Fibroblast of mammary gland (primary cell): ENCODE results near the gene VIPR2.

Source experiments
- DNase-seq: peaks from one replicate; pipeline ENCODE4 v3.0.0-alpha.2; 2010; ENCODE audit warnings: low read depth
- H3K4me3 ChIP-seq: 2 replicates; pipeline ENCODE4 v1.5.1; 2011; ENCODE audit warnings: low read depth, mild to moderate bottlenecking, low read length, moderate library complexity; ENCODE audit not compliant: control insufficient read depth
- CTCF ChIP-seq: conservative IDR thresholded peaks from 2 replicates; pipeline ENCODE4 v1.5.1; 2011; ENCODE audit warnings: low read depth, low read length, inconsistent platforms; ENCODE audit not compliant: control insufficient read depth, insufficient read depth

Gene VIPR2

DNA sequence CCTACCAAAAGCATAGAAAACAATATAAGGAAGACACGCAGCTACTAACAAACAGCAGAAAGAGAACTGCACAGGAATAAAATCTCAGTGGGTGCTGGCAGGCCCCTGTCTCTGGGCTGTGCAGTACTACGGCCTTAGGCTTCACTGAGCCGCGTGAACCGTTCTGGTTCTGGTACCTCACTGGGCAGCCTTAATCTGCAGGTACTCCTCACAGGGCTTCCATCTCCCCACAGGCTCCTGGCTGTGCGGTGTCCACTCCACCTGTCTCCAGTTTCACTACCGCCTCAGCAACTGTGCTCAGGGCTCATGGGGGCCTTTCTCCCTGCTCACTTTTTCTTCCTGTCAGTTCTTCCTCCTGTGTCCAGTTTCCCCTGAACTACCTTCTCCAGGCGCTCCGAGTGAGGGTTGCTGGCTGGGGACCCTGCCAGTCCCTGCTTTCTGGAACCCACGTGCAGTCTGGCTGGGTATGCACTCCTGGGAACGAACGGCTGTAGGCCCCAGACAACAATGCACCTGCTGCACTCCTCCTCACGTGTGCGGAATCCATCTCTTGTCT lies 75.7 kb downstream of the VIPR2 start:
- no peak for TF ChIP-seq CTCF
- no peak for DNase-seq
- no peak overlapping the region for H3K4me3 ChIP-seq

DNA sequence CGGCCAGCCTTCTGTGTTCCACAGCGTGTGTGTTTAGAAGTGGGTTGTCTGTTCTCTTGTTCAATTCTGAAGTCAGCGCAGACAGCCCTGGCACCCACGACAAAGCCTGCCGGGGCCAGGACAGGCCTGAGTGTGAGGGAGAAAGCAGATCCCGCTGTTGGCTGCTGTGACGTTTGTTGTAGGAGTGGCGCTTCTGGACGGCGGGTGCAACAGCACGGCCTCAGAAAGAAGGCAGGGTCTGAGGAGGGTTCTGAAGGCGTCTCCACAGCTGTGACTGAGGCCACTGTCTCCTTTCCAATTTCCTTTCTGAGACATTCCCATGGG lies 76.2 kb downstream of the VIPR2 start:
- no peak for TF ChIP-seq CTCF
- H3K4me3 ChIP-seq = no peak overlapping the region
- DNase-seq = no peak

GRCh38 chr7:159067576-159068487 lies 76.8 kb downstream of the VIPR2 start:
- H3K4me3 ChIP-seq = no peak overlapping the region
- no peak for DNase-seq
- TF ChIP-seq CTCF = no peak

DNA sequence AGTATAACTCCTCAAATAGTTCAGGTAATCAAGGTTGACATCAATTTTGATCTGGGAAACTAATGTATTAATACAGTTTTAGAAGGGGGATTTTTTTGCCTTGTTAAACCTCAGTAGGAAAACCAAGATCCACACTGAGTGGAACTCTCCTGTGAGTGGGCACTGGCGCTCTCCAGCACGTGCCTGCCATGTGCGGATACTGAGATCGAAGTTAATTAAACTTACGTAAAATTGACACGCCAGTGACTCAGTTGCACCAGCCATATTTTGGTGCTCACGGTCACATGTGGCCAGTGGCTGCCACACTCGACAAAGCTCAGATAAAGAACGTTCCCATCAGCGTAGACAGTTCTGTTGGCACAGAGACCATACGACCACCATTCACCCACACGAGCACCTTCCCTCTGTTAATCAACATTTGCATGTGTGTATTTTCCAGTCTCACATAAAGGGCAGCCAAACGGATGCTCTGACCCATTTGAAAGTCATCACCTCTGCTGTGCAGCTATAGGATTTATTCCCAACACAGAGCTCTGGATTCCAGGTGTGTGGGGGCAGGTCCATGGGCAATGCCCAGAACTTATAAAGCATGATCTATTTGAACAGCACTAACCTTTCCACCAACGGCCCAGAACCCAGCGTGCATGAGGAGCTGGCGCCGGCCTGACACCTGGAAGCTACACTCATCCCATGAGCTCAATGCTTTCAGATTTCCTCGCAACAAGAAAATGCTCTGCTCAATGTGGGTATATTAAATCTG lies 77.7 kb downstream of the VIPR2 start:
- no peak for TF ChIP-seq CTCF
- no peak overlapping the region for H3K4me3 ChIP-seq
- no peak for DNase-seq

DNA sequence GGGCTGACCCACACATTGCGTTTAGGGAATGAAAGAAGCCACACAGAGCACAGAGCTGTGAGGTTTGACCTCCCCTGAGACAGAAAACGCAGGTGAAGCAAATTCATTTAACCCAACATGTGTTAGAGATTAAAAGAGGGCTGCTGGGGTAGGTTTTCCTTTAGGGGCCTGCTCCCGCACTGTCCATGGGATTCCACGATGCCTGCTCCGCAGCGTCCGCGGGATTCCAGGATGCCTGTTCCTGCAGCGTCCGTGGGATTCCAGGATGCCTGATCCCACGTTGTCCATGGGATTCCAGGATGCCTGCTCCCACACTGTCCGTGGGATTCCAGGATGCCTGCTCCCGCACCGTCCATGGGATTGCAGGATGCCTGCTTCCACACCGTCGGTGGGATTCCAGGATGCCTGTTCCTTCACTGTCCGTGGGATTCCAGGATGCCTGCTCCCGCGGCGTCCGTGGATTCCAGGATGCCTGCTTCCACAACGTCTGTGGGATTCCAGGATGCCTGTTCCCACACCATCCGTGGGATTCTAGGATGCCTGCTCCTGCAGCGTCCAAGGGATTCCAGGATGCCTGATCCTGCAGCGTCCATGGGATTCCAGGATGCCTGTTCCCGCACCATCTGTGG lies 78.7 kb downstream of the VIPR2 start:
- no peak for TF ChIP-seq CTCF
- no peak for DNase-seq
- H3K4me3 ChIP-seq = no peak overlapping the region

GRCh38 chr7:159064816-159065510 lies 79.7 kb downstream of the VIPR2 start:
- no peak for DNase-seq
- H3K4me3 ChIP-seq = no peak overlapping the region
- no peak for TF ChIP-seq CTCF
